Superior temporal gyrus (tissue), 1 donor: ENCODE data around the gene ITGB4.
A peak's percentile ranks its signal among the peaks of the same experiment; 100 is the strongest.

Experiments used
- DNase-seq: peaks from one replicate; pipeline ENCODE4 v3.0.0-alpha.2; 2016; ENCODE audit errors: extremely low spot score

ITGB4 gene

GRCh38 chr17:75731716-75732498 lies 10.6 kb downstream of the ITGB4 start:
- DNase-seq, result no peak

DNA sequence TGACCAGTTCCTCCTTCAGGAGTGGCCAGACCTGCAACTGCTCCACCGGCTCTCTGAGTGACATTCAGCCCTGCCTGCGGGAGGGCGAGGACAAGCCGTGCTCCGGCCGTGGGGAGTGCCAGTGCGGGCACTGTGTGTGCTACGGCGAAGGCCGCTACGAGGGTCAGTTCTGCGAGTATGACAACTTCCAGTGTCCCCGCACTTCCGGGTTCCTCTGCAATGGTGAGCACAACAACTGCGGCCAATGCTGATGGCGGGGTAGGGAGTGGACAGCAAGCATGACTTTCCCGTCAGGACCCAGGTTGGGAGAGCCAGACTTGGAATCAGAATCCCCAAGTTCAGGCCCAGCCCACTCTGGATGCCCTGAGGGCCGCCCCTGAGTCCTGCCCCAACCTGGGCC lies 12.2 kb downstream of the ITGB4 start:
- DNase-seq, result no peak

DNA sequence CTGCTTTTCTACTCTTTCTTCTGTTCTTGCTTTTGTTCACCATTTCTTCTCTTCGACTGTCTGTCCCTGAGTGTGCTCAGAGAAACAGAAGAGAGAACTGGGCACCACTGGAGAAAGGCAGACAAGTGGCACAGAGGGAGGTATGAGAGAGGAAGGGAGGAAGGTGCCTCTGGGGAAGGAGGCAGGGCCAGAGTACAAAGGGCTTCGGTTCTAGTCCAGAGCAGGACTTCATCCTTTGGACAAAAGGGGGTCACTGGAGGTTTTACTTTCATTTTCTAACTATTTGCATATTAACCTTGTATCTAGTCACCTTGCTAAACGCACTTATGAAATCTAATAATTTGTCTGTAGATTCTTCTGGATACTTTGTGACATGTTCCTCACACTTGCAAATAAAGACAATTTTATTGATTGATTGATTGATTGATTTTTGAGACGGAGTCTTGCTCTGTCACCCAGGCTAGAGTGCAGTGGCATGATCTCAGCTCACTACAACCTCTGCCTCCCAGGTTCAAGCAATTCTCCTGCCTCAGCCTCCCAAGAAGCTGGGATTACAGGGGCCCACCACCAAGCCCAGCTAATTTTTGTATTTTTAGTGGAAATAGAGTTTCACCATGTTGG lies 13.5 kb downstream of the ITGB4 start:
- DNase-seq, result no peak

GRCh38 chr17:75736173-75736835 lies 15.0 kb downstream of the ITGB4 start:
- no peak for DNase-seq

DNA sequence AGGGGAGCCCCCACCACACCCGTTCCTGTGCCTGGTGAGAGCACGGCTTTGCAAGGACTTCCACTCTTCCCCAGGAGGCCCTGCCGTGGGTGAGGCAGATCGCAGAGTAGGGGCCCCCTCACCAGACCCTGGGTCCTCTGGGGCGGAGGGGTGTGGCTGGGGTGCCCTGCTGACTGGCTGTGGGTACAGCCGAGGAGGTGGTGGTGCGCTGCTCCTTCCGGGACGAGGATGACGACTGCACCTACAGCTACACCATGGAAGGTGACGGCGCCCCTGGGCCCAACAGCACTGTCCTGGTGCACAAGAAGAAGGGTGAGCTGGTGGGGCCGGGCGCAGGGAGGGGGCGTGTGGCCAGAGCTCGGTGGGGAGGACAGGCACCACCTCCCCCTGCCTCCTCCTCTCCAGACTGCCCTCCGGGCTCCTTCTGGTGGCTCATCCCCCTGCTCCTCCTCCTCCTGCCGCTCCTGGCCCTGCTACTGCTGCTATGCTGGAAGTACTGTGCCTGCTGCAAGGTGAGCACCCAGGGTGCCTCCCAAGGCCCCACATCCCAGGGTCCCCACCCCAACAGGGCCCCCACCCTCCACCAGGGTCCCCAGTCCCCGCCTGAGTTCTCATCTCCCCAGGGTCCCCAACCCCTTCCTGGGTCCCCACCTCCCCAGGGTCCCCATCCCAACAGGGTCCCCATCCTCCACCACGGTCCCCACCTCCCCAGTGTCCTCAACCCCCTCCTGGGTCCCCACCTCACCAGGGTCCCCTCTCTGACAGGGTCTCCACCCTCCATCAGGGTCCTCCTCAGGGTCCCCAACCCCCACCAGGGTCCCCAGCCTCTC lies 16.1 kb downstream of the ITGB4 start:
- no peak for DNase-seq

- DNase-seq, result peak; percentile 48
Observed at GRCh38 chr17:75738218-75738802, 17.1 kb downstream of the ITGB4 start.

GRCh38 chr17:75739174-75739573 lies 17.9 kb downstream of the ITGB4 start:
- no peak for DNase-seq

DNA sequence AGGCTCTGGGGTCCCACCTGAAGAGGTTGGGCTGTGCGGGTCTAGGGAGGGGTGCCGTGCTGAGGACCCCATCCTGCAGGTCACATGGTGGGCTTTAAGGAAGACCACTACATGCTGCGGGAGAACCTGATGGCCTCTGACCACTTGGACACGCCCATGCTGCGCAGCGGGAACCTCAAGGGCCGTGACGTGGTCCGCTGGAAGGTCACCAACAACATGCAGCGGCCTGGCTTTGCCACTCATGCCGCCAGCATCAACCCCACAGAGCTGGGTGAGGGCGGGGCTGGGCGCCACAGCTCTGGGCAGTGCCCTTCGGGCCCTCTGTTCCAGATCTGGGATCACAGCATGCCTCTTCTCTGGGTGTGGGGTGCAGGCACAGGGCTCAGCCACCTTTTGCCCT lies 18.5 kb downstream of the ITGB4 start:
- no peak for DNase-seq

DNA sequence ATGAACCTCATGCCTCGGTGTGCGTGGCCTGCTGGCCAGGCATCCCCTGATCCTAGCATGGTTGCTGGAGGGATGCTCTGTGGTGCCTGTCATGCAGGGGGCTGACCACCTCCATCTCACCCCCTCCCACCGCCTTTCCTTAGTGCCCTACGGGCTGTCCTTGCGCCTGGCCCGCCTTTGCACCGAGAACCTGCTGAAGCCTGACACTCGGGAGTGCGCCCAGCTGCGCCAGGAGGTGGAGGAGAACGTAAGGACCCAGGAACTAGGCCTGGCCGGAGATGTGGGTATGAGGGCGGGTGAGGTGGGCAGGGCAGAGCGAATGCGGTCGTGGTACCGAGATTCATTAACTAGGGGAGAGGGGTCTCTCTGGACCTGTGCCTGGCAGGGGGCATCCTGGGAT lies 19.0 kb downstream of the ITGB4 start:
- no peak for DNase-seq

DNA sequence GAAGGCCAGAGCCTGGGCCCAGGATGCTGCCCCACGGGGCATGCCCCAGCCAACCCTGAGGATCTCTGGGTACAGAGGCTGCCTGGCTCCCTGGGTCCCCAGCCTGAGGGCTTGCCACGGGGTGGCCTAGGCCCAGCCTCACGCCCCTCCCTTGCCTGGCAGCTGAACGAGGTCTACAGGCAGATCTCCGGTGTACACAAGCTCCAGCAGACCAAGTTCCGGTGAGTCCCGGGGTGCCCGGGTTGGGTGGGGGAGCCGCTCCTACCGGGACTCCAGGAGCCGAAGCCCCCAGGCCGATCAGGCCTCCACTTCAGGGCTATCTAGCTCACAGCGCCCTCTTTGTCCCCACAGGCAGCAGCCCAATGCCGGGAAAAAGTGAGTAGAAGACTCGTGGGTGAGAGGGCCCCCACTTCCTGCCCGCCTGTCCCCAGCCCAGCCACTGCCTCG lies 19.4 kb downstream of the ITGB4 start:
- DNase-seq, result no peak

GRCh38 chr17:75742337-75742736 lies 21.1 kb downstream of the ITGB4 start:
- no peak for DNase-seq

DNA sequence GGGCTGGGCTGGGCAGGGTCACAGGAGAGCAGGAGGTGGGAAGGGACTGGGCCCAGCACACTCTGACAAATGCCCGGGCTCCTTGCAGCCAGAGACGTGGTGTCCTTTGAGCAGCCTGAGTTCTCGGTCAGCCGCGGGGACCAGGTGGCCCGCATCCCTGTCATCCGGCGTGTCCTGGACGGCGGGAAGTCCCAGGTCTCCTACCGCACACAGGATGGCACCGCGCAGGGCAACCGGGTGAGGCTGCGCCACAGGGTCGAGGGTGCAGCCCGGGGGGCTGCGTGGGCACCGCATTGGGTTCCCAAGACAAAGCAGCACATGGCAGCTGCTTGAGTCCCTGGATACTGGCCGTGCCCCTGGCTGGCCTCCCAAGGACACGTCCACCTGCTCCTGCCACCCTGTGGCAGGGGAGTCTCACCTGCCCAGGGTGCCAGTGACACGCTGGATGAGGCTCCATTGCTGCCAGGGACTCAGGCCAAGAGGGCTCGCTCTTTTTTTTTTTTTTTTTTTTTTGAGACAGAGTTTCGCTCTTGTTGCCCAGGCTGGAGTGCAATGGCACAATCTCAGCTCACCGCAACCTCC lies 22.5 kb downstream of the ITGB4 start:
- no peak for DNase-seq

- no peak for DNase-seq
Observed at GRCh38 chr17:75748706-75749105, 27.4 kb downstream of the ITGB4 start.

- DNase-seq, result peak; percentile 90
Observed at GRCh38 chr17:75749545-75750389, 28.5 kb downstream of the ITGB4 start.

GRCh38 chr17:75750661-75751423 lies 29.6 kb downstream of the ITGB4 start:
- DNase-seq, result no peak

DNA sequence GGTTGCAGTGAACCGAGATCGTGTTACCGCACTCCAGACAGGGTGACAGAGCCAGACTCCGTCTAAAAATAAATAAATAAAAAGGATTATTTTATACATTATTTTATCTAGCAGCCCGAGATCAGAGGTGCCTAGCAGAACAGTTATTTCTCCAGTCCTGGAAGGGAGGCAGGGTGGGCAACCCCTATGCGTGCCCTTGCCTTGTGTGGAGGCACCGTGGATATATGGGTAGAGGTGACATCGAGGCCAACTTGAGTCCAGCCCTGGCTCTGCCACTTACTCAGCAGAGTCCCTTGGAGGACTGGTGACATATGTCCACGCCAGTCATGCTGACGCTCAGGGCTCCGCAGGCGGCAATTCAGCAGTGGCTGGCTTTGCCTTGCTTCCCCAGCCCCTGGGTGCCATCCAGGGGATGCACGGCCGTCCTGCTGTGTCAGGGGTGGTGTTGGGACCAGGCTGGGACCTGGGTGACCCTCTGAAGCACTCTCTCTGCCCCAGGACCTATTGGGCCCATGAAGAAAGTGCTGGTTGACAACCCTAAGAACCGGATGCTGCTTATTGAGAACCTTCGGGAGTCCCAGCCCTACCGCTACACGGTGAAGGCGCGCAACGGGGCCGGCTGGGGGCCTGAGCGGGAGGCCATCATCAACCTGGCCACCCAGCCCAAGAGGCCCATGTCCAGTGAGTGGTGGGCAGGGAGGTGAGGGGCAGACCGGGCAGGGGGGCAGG lies 30.6 kb downstream of the ITGB4 start:
- no peak for DNase-seq

DNA sequence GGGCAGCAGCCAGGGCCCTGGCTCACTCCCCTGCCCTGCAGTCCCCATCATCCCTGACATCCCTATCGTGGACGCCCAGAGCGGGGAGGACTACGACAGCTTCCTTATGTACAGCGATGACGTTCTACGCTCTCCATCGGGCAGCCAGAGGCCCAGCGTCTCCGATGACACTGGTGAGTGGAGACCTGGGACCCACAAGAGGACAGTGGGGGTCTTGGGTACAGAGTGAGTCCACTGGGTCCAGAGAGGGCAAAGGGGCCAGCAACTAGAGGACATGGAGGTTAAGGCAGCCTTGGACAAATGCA lies 31.1 kb downstream of the ITGB4 start:
- DNase-seq, result no peak

DNA sequence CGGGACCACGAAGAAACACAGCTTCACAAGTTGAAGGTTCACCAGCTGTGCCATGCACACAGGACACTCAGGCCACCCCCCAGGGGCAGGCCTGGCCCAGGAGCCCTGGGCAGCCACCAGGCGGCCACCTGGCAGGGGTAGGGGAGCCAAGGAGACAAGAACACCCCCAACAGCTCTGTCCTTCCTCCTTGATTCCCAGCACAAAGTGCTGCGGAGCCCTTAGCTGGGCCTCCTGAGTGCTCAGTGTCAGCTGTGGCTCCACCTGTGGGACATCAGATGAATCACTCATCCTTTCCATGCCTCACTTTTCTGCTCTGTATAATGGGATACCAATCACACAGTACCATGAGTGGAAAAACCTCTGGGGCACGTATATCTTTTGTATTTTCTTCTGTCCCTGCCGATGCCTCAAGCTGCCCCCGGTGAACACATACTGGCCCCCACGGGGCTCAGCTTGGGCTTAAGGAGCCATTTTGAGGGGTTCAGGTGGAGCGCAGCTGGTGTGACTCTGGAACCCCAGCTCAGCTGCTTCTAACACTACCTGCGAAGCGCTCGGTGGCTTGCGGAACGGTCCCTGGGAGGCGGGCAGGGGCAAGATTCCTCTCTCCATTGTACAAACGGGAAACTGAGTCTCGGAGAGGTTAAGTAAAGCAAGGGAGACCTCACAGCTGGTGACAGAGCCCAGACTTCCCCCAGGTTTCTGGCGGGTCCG lies 31.7 kb downstream of the ITGB4 start:
- no peak for DNase-seq
